Loucy (cell line): ENCODE measurements around the gene SNRNP40.

Source experiments
- H2AFZ ChIP-seq: fragments of 200-600 bp; sonication (generic); 2 replicates; pipeline ENCODE4 v1.6.0; 2016; ENCODE audit warnings: antibody characterized with exemption, mild to moderate bottlenecking, low read length, moderate library complexity
- H3F3A ChIP-seq: fragments of 200-600 bp; 2 replicates; pipeline ENCODE4 v1.6.0; 2016; ENCODE audit warnings: antibody characterized with exemption, low read depth, mild to moderate bottlenecking
- H3K27me3 ChIP-seq: fragments of 200-600 bp; sonication (generic); 2 replicates; pipeline ENCODE4 v1.6.1; 2014; ENCODE audit warnings: low read length, mild to moderate bottlenecking; ENCODE audit not compliant: insufficient read depth, poor library complexity, severe bottlenecking
- H3K36me3 ChIP-seq: fragments of 200-600 bp; sonication (generic); 2 replicates; pipeline ENCODE4 v1.6.1; 2016; ENCODE audit warnings: low read length; ENCODE audit not compliant: insufficient read depth
- H3K4me1 ChIP-seq: fragments of 200-600 bp; sonication (generic); 2 replicates; pipeline ENCODE4 v1.5.1; 2014; ENCODE audit warnings: low read length, mild to moderate bottlenecking; ENCODE audit not compliant: insufficient read depth, poor library complexity, severe bottlenecking
- H3K4me2 ChIP-seq: fragments of 200-600 bp; sonication (generic); 2 replicates; pipeline ENCODE4 v1.6.0; 2014; ENCODE audit warnings: antibody characterized with exemption, low read length, low read depth, mild to moderate bottlenecking; ENCODE audit not compliant: poor library complexity, severe bottlenecking
- H3K4me3 ChIP-seq: fragments of 200-600 bp; sonication (generic); 2 replicates; pipeline ENCODE4 v1.5.1; 2014; ENCODE audit warnings: low read length, mild to moderate bottlenecking, mixed read lengths; ENCODE audit not compliant: poor library complexity, severe bottlenecking
- H3K79me2 ChIP-seq: fragments of 200-600 bp; sonication (generic); 2 replicates; pipeline ENCODE4 v1.6.1; 2014; ENCODE audit warnings: low read length; ENCODE audit not compliant: insufficient read depth
- H3K9ac ChIP-seq: fragments of 200-600 bp; sonication (generic); 2 replicates; pipeline ENCODE4 v1.6.0; 2014; ENCODE audit warnings: mild to moderate bottlenecking, low read depth, low read length, moderate library complexity; ENCODE audit not compliant: poor library complexity, severe bottlenecking
- H3K9me2 ChIP-seq: fragments of 200-600 bp; sonication (generic); replicated peaks from 2 replicates; pipeline ENCODE4 v1.6.1; 2016; ENCODE audit warnings: low read depth, low read length, mixed read lengths
- H3K9me3 ChIP-seq: fragments of 200-600 bp; sonication (generic); 2 replicates; pipeline ENCODE4 v1.6.1; 2014; ENCODE audit warnings: mild to moderate bottlenecking, antibody characterized with exemption, low read length, low read depth; ENCODE audit not compliant: insufficient read depth
- H4K20me1 ChIP-seq: fragments of 200-600 bp; sonication (generic); 2 replicates; pipeline ENCODE4 v1.6.0; 2014; ENCODE audit warnings: antibody characterized with exemption, low read length, mild to moderate bottlenecking; ENCODE audit not compliant: insufficient read depth, poor library complexity, severe bottlenecking
- CTCF ChIP-seq: fragments of 200-600 bp; sonication (generic); conservative IDR thresholded peaks from 2 replicates; pipeline ENCODE4 v1.5.1; 2014; ENCODE audit warnings: mild to moderate bottlenecking, antibody characterized with exemption, low read length
- EZH2phosphoT487 ChIP-seq: fragments of 200-600 bp; IDR thresholded peaks from 2 replicates; pipeline ENCODE4 v1.6.1; 2018; ENCODE audit warnings: antibody characterized with exemption, mild to moderate bottlenecking, moderate library complexity, borderline replicate concordance

Gene SNRNP40

GRCh38 chr1:31234123-31234708, 62.4 kb downstream of the SNRNP40 start:
- Histone ChIP-seq H3K79me2 (no peaks in the 10 kb centered on the region), H2AFZ (no peak overlapping the region), H3F3A (no peaks in the 10 kb centered on the region), H3K9ac (no peak overlapping the region), H3K9me2 (no peaks in the 10 kb centered on the region), H3K4me1 (no peaks in the 10 kb centered on the region), H3K27me3 (no peaks in the 10 kb centered on the region), H3K4me3 (no peak overlapping the region), H3K4me2 (no peak overlapping the region), H3K36me3 (no peaks in the 10 kb centered on the region), H4K20me1 (no peaks in the 10 kb centered on the region), H3K9me3 (no peaks in the 10 kb centered on the region)
- TF ChIP-seq CTCF (no peak), EZH2phosphoT487 (no peak)

GRCh38 chr1:31232689-31233088, 63.9 kb downstream of the SNRNP40 start:
- no peak for TF ChIP-seq EZH2phosphoT487
- no peak for TF ChIP-seq CTCF

GRCh38 chr1:31231802-31232201, 64.8 kb downstream of the SNRNP40 start:
- no peaks in the 10 kb centered on the region for H3K79me2 ChIP-seq
- no peak for TF ChIP-seq CTCF
- TF ChIP-seq EZH2phosphoT487, result no peak
- no peak overlapping the region for H3K4me3 ChIP-seq
- no peaks in the 10 kb centered on the region for H3K4me1 ChIP-seq
- no peak overlapping the region for H3K4me2 ChIP-seq
- H3K9me3 ChIP-seq, result no peaks in the 10 kb centered on the region
- no peak overlapping the region for H3K9ac ChIP-seq
- H3K27me3 ChIP-seq, result no peaks in the 10 kb centered on the region
- no peaks in the 10 kb centered on the region for H3K36me3 ChIP-seq
- H2AFZ ChIP-seq, result no peak overlapping the region
- no peaks in the 10 kb centered on the region for H3K9me2 ChIP-seq
- no peaks in the 10 kb centered on the region for H4K20me1 ChIP-seq
- H3F3A ChIP-seq, result no peaks in the 10 kb centered on the region

More at GRCh38 chr1:31232689-31233088, 63.9 kb downstream of the SNRNP40 start:
- Histone ChIP-seq H3K9ac (no peak overlapping the region), H3K79me2 (no peaks in the 10 kb centered on the region), H3K9me3 (no peaks in the 10 kb centered on the region), H3F3A (no peaks in the 10 kb centered on the region), H2AFZ (no peak overlapping the region), H4K20me1 (no peaks in the 10 kb centered on the region), H3K4me1 (no peaks in the 10 kb centered on the region), H3K27me3 (no peaks in the 10 kb centered on the region), H3K4me3 (no peak overlapping the region), H3K9me2 (no peaks in the 10 kb centered on the region), H3K36me3 (no peaks in the 10 kb centered on the region), H3K4me2 (no peak overlapping the region)
